Neural cell (in vitro differentiated cells): ENCODE data around the gene PTGR1. TPM values are rescaled to one million over a fixed set of nuclear protein-coding genes. Genes with fewer than 3 reads are reported as not detected.

Experiments used
- H2AFZ ChIP-seq: fragments of 200-600, 300-800 bp; sonication (generic), shearing (Covaris generic); 2 replicates; pipeline ENCODE4 v1.6.0; 2014; ENCODE audit warnings: low read depth, mild to moderate bottlenecking, antibody characterized with exemption, low read length, moderate library complexity
- H3F3A ChIP-seq: fragments of 200-600 bp; shearing (Covaris generic); 2 replicates; pipeline ENCODE4 v1.6.1; 2016; ENCODE audit warnings: mild to moderate bottlenecking, moderate library complexity, mixed read lengths, antibody characterized with exemption, low read length; ENCODE audit not compliant: insufficient read depth, poor library complexity, severe bottlenecking
- H3K27ac ChIP-seq: fragments of 200-600, 300-800 bp; sonication (generic), shearing (Covaris generic); 2 replicates; pipeline ENCODE4 v1.5.1; 2014; ENCODE audit warnings: mild to moderate bottlenecking, low read length, moderate library complexity
- H3K27me3 ChIP-seq: fragments of 300-800, 200-600 bp; sonication (generic), shearing (Covaris generic); 2 replicates; pipeline ENCODE4 v1.6.0; 2014; ENCODE audit warnings: mild to moderate bottlenecking, low read depth, low read length, moderate library complexity; ENCODE audit not compliant: insufficient read depth
- H3K36me3 ChIP-seq: fragments of 300-800, 200-600 bp; sonication (generic), shearing (Covaris generic); 2 replicates; pipeline ENCODE4 v1.5.1; 2014; ENCODE audit warnings: mild to moderate bottlenecking, antibody characterized with exemption, low read length, moderate library complexity; ENCODE audit not compliant: insufficient read depth
- H3K4me2 ChIP-seq: fragments of 300-800, 200-600 bp; sonication (generic), shearing (Covaris generic); 2 replicates; pipeline ENCODE4 v1.6.0; 2014; ENCODE audit warnings: mild to moderate bottlenecking, low read length
- H3K4me3 ChIP-seq: fragments of 300-800, 200-600 bp; sonication (generic), shearing (Covaris generic); 2 replicates; pipeline ENCODE4 v1.5.1; 2014; ENCODE audit warnings: mild to moderate bottlenecking, low read length, moderate library complexity
- H3K79me2 ChIP-seq: fragments of 200-600 bp; shearing (Covaris generic); replicated peaks from 2 replicates; pipeline ENCODE4 v1.6.0; 2014; ENCODE audit warnings: mild to moderate bottlenecking, low read length, moderate library complexity; ENCODE audit not compliant: insufficient read depth
- H3K9ac ChIP-seq: fragments of 300-800, 200-600 bp; sonication (generic), shearing (Covaris generic); 2 replicates; pipeline ENCODE4 v1.6.1; 2016; ENCODE audit warnings: mild to moderate bottlenecking, low read length, mixed read lengths
- H3K9me2 ChIP-seq: fragments of 200-600 bp; shearing (Covaris generic); 2 replicates; pipeline ENCODE4 v1.6.1; 2016; ENCODE audit warnings: mild to moderate bottlenecking, low read length, mixed read lengths; ENCODE audit not compliant: insufficient read depth
- H3K9me3 ChIP-seq: fragments of 200-600, 300-800 bp; sonication (generic), shearing (Covaris generic); 2 replicates; pipeline ENCODE4 v1.6.1; 2016; ENCODE audit warnings: mild to moderate bottlenecking, mixed run types, low read length, moderate library complexity, mixed read lengths
- H4K20me1 ChIP-seq: fragments of 200-600 bp; shearing (Covaris generic); 2 replicates; pipeline ENCODE4 v1.6.1; 2016; ENCODE audit warnings: mild to moderate bottlenecking, mixed run types; ENCODE audit not compliant: insufficient read depth
- CTCF ChIP-seq: fragments of 450-650 bp; IDR thresholded peaks from 2 replicates; pipeline ENCODE4 v1.5.1; 2014; ENCODE audit warnings: antibody characterized with exemption, mild to moderate bottlenecking, moderate library complexity; ENCODE audit not compliant: poor library complexity, severe bottlenecking
- EP300 ChIP-seq: fragments of 450-650 bp; conservative IDR thresholded peaks from 2 replicates; pipeline ENCODE4 v1.6.1; 2014; ENCODE audit warnings: antibody characterized with exemption, mild to moderate bottlenecking, moderate library complexity; ENCODE audit not compliant: poor library complexity, severe bottlenecking
- EZH2 ChIP-seq: fragments of 200-600, 300-800 bp; shearing (Covaris generic), sonication (generic); IDR thresholded peaks from 2 replicates; pipeline ENCODE4 v1.6.1; 2014; ENCODE audit warnings: antibody characterized with exemption, low read length, borderline replicate concordance, mild to moderate bottlenecking; ENCODE audit not compliant: insufficient read depth, poor library complexity, severe bottlenecking
- REST ChIP-seq: IDR thresholded peaks from 2 replicates; pipeline ENCODE4 v1.6.1; 2012; ENCODE audit warnings: borderline replicate concordance
- SMC3 ChIP-seq: fragments of 450-650 bp; conservative IDR thresholded peaks from 2 replicates; pipeline ENCODE4 v1.6.1; 2014; ENCODE audit warnings: antibody characterized with exemption, mild to moderate bottlenecking, moderate library complexity; ENCODE audit not compliant: poor library complexity
- TAF1 ChIP-seq: IDR thresholded peaks from 2 replicates; pipeline ENCODE4 v1.6.1; 2012; ENCODE audit warnings: low read depth
- polyA plus RNA-seq: library from polyadenylated mRNA; depleted of rRNA; stranded (reverse); fragments of >200 nt; gene quantifications from 2 replicates; pipeline ENCODE4 v1.2.3, GENCODE V29; 2014

The PTGR1 gene
- polyA plus RNA-seq, 1 donor from 2014 or later, result 6.6 TPM

- no peak overlapping the region for H2AFZ ChIP-seq
- H3K4me2 ChIP-seq, result no peak overlapping the region
- H3K27ac ChIP-seq, result no peak overlapping the region
- no peak overlapping the region for H3K9ac ChIP-seq
- H3K79me2 ChIP-seq, result no peaks in the 10 kb centered on the region
- no peak overlapping the region for H3K4me3 ChIP-seq
- TF ChIP-seq REST, result no peak
- no peak for TF ChIP-seq EP300
- no peak for TF ChIP-seq CTCF
- TF ChIP-seq TAF1, result no peak
- H3K9me3 ChIP-seq, result no peaks in the 10 kb centered on the region
- H3F3A ChIP-seq, result no peaks in the 10 kb centered on the region
- H3K36me3 ChIP-seq, result no peaks in the 10 kb centered on the region
- no peaks in the 10 kb centered on the region for H4K20me1 ChIP-seq
- no peaks in the 10 kb centered on the region for H3K27me3 ChIP-seq
- H3K9me2 ChIP-seq, result no peaks in the 10 kb centered on the region
Measured at GRCh38 chr9:111648066-111648465, 48.6 kb upstream of the PTGR1 start.

- Histone ChIP-seq H3K9me2 (no peaks in the 10 kb centered on the region), H3F3A (no peaks in the 10 kb centered on the region), H3K27me3 (no peaks in the 10 kb centered on the region), H3K36me3 (no peaks in the 10 kb centered on the region), H3K79me2 (no peaks in the 10 kb centered on the region), H3K9me3 (no peaks in the 10 kb centered on the region), H3K27ac (no peak overlapping the region), H3K4me2 (no peak overlapping the region), H2AFZ (no peak overlapping the region), H3K4me3 (no peak overlapping the region), H4K20me1 (no peaks in the 10 kb centered on the region), H3K9ac (no peak overlapping the region)
- TF ChIP-seq EZH2 (no peak), CTCF (no peak), SMC3 (no peak), TAF1 (no peak), EP300 (no peak), REST (no peak)
Measured at GRCh38 chr9:111646417-111646816, 47.0 kb upstream of the PTGR1 start.
